GM11168 (cell line): Measurements from ENCODE around the gene VTI1B.
"Not testable (repeated sequence)": the region's sequence is repeated elsewhere in the genome, so short reads cannot be mapped to it uniquely, and the experiment has no call there.

Source experiments
- in situ Hi-C: fragments of 300-500 bp; cut with MboI; formaldehyde crosslinking; loops from one replicate; pipeline ENCODE4 v1.12.0; 2022; ENCODE audit warnings: low sequenced_read_pairs; ENCODE audit not compliant: unreplicated experiment

VTI1B gene

DNA sequence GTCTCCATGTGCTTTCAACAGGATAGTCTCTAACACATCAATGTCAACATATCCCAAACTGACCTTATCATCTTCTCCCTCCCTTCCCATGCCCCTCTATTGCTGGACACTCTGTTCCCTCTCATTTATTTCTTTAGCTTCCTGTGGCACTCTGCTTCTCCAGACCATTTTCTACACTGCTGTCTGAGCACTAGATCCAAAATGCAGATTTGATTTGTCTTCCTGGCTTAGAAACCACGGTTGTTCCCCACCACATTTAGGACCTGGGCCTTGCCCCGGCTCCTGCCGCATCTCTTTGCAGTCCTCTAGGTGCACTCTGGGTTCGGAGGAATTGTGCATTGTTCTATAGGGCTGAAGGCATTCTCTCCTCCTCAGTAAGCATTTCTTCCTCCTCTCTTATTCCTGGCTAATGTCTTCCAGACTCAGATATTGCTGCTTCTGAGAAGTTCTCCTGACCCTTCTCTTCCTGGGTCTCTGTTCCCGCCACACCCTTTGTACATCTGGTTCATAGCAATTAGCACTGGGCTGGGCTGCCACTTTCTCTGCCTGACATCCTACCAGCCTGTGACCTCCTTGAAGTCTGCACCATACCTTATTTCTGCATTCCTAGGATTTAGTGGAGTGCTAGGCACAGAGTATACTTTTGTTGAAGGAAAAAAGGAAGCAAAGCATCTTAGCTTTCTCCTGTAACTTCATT lies 40.8 kb downstream of the VTI1B start:
- in situ Hi-C loops: no loop called here

DNA sequence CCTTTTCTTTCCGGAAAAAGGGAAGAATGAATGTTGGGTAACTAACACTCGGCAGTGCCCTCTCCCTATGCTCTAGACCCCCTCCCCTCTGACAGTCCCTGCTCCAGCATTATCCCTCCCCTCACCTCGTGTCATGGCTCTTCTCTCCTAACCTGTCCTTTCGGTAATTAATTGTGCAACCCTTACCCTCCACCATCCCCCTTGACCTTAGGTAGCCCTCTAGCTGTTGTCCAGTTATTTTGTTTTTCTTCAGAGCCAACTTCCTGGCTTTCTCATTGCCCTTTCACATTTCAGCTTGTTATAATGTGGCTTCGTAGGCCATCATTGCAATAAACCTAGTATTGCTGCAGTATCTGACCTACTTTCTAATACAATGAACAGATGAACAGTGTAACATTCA lies 43.5 kb downstream of the VTI1B start:
- in situ Hi-C loops: no loop called here

DNA sequence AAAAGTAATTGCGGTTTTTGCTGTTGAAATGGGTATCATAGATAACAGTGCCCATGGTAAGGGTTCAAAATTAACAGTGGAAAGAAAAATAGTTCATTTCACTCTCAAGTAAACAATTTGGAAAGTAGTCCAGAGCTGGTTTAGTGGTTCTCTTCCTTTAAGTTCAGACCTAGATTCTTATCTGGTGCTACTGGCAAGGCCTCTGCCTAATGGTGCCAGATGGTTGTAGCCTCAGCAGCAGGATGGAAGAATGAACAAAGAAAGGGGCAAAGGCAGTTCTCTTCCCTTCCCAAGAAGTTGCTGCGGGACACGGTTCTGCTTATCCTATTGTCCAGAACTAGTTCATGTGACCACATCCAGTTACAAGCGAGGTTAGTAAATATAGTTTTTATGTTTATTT lies 44.2 kb downstream of the VTI1B start:
- in situ Hi-C loops: no loop called here

DNA sequence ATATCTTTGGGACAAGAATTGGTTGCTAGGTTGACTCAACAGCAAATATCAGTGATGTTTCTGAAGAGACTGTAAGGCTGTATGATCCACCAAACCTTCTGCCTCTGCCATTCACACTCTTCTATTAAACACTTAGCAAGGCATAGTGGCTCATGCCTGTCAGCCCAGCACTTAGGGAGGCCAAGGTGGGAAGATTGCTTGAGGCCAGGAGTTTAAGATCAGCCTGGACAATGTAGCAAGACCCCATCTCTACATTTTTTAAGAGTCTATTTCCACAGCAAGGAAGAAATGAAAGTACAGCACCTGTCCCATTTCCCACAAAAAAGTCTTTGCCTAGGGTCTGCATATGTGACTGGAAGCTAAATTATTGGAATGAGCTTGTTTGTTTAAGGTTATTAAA lies 46.9 kb downstream of the VTI1B start:
- in situ Hi-C loops: no loop called here

DNA sequence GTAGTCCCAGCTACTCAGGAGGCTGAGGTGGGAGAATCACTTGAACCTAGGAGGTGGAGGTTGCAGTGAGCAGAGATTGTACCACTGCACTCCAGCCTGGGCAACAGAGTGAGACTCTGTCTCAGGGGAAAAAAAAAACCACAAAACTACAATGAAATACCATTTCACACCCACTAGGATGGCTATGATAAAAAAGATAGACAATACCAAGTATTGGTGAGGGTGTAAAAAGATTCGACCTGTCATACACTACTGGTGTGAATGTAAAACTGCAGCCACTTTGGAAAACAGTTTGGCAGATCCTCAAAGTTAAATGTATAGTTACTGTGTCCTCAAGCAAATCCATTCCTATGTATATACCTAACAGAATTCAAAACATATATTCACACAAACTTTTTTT lies 48.3 kb downstream of the VTI1B start:
- in situ Hi-C loops: not testable (repeated sequence)

DNA sequence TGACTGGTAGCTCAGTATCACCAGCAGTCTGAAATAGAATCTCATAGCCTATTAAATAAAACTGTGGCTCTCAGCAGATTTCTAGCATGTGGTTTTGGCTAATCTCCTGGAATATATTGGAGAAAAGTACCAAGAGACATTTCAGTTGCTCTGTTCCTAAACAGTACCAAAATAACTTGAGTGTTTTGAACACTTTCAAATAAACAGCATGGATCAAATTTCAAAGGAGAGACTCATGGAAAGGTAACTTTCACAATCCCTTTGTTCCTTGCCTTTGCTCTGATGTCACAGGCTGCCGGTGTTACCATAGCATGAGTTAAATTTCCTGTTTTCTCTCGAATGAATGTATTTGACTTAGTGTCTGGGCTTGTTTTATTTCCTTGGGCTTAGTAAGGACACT lies 51.3 kb downstream of the VTI1B start:
- in situ Hi-C loops: no loop called here

DNA sequence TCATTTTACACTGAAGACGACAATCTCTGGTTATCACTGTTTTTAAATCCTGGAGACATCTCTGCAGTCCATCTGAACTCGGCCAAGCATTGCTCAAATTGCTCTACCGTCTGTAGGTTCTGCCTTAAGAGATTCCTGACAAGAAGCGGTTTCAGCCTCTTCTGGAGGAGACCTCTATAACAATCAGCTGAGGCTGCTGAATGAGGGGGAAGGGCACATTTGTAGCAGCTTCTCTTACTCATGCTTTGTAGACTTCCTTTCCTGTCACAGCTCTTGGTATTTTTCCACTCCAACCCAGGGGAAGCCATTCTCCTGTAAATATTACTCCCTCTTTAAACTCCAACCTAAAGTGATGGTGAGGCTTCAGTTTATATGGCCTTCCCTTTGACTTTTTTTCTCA lies 51.8 kb downstream of the VTI1B start:
- in situ Hi-C loops: no loop called here

DNA sequence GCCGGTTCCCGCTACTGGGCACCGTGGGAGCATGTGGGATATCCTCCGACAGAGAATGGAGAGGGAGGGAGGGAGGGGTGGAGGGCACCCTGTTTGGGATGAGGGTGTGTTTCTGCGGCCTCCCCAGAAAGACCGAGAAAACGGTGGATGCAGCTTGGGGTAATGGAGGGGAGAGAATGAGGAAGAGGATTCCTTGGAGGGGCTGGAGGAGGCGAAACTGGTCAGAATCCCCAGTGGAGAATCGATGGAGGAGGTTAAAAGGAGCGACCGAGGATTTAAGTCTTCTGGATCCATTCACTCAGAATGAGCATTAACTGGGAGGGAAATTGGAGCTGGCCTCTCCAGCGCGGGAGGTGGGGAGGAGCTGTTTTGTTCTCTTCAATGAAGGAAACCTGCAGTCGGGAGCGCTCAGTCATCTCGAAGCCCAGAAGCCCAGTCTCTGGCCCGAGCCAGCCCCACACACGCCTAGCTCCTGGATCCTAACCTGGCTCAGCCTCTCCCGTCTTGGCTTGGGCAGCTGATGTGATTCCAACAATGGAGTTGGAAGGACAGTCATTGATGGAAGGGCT lies 54.1 kb downstream of the VTI1B start:
- in situ Hi-C loops: no loop called here

DNA sequence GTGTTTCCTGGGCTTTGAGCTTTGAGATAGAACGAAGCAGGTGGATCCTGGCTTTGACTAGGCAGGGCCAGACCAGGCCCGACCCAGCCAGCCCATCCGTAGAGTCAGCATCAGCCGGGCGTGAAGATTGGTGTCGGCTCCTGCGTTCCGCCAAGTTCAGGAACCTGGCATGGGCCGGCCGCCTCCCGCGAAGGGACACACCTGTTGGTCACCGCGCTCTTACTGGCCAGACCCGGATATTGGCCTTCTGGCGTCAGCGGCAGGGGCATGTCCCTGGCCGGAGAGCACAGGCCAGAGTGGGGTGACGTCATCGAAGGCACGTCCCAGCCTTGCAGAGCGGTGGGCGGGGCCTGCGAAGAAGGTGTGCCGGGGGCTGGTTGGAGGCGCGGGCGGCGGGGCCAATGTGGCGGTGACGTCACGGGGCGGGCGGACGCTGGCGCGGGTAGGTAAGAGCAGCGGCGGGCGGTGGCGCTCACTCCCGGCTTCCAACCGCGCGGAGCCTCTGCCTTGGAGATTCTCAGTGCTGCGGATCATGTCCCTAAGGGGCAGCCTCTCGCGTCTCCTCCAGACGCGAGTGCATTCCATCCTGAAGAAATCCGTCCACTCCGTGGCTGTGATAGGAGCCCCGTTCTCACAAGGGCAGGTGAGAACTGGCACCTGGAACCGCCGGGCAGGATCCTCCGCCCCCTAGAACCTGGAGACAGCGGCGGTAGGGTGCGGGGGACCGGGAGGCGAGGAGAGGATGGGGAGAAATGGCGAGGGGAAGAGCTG lies 54.8 kb downstream of the VTI1B start, which contains the start of gene ARG2:
ARG2 (plus strand) TSS at position 475 of the 771 bp plus-strand sequence; CDS start at position 533, 58 bp downstream.
- in situ Hi-C loops: no loop called here

DNA sequence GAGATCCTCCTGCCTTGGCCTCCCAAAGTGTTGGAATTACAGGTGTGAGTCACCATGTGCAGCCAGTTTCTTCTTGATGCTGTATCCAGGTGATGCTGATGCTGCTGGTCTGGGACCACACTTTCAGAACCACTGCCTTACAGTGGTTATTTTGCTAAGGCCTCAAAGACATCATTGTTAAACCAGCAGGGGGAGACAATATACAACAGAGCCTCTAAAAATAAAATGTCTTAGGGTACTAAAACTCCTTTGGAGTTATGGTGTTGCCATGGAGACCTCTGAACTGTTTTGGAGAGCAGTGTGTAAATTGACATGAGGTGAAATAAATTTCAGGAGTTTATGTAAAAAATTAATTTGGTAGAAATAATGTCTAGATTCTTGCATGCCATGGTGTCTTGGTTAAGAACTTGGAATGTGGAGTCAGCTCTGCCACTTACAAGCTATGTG lies 55.8 kb downstream of the VTI1B start:
- in situ Hi-C loops: no loop called here

DNA sequence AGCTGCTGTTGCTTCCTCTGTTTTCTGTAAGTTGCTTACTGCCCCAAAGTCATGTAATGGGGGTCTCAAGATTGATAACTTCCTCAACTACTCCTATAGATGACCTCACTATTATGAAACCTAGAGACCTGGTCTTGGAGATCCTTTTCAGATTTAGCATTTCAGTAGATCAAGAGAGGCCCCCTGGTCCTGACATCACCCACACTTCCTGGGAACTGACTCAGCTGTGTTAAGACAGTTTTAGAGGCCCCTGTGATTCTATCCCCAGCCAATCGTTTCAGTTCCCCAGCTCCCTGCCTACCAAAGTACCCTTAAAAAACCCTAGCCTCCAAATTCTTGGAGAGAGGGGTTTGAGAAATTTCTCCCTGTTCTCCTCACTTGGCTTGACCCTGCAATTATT lies 63.9 kb downstream of the VTI1B start:
- in situ Hi-C loops: no loop called here

DNA sequence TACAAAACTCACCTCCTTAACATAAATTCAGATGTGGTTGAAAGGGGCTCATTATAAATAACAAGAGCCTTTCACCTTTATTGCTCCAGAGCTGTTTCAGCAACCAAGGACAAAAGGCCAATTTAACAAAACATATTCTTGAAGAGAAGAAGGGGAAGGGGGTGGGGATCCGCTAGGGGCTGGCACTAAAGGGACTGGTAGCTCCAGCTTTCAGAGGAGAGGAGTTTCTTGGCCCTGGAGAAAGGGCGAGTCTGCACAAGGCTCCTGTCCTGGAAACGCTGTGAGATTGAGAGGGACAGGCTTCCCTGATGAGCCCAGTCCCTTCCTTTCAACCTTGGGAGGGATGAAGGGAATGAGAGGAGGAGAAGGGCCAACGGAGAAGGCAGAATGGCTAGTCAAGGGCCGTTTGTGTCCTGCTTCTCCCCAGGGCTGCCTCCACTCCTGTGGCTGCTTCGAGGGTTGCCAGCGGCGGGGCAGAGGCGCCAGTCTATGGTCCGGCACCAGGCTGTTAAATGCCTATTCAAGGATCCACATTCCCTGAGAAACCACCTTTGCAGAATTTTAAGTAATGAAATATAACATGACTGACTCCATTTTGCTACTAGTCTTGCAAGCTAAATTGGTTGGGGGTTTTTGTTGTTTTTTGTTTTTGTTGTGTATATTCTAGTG lies 64.7 kb downstream of the VTI1B start:
- in situ Hi-C loops: no loop called here

DNA sequence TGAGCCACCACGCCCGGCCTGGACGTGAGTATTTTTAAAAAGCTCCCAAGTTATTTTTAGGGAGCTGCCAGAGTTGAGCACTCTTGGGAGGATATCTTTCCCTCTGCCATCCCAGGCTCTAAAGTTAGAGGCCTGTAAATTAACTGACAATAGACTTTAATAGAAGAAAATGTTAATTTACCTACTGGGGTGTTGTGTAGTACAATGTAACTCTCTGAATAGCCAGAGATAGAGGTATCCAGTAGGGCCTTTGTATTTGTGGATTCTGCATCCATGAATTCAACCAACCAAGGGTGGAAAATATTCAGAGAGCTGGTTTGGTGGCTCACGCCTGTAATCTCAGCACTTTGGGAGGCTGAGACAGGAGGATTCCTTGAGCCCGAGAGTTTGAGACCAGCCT lies 66.8 kb downstream of the VTI1B start:
- in situ Hi-C loops: no loop called here

DNA sequence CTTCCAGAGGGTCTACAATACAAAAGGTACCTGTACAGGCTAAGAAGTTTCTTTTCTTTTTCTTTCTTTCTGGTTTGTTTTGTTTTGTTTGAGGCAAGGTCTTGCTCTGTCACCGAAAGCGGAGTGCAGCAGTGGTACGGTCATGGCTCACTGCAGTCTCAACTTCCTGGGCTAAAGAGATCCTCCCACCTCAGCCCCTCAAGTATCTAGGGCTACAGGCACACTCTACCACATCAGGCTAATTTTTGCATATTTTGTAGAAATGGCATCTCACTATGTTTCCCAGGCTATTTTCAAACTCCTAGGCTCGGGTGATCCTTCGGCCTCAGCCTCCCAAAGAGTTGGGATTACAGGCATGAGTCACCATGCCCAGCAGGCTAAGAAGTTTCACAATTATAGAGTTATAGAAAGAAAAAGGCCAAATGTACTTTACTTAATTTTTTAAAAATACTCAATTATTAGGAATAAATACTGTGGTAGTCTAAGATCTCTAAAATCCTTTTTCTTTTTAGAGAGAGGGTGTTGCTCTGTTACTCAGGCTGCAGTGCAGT lies 71.4 kb downstream of the VTI1B start:
- in situ Hi-C loops: no loop called here

DNA sequence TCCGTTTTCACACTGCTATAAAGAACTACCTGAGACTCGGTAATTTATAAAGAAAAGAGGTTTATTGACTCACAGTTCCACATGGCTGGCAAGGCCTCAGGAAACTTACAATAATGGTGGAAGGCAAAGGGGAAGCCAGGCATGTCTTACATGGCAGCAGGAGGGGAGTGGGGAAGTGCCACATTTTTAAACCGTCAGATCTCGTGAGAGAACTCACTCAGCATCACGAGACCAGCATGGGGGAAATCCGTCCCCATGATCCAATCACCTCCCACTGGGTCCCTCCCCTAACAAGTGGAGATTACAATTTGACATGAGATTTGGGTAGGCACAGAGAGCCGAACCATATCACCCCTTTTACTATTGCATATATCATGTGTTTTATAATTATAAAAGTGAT lies 72.4 kb downstream of the VTI1B start:
- in situ Hi-C loops: no loop called here

DNA sequence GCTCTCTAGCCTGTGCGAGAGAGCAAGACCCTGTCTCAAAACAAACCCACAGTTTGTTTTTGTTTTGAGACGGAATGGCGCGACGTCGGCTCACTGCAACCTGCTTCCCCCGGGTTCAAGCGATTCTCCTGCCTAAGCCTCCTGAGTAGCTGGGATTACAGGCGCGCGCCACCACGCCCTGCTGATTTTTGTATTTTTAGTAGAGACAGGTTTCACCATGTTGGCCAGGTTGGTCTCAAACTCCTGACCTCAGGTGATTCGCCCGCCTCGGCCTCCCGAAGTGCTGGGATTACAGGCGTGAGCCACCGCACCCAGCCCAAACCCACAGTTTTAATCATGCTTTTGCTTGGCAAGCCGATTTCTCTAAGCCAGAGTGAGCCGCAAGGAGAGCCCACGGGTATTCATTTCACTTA lies 73.9 kb downstream of the VTI1B start:
- in situ Hi-C loops: not testable (repeated sequence)

DNA sequence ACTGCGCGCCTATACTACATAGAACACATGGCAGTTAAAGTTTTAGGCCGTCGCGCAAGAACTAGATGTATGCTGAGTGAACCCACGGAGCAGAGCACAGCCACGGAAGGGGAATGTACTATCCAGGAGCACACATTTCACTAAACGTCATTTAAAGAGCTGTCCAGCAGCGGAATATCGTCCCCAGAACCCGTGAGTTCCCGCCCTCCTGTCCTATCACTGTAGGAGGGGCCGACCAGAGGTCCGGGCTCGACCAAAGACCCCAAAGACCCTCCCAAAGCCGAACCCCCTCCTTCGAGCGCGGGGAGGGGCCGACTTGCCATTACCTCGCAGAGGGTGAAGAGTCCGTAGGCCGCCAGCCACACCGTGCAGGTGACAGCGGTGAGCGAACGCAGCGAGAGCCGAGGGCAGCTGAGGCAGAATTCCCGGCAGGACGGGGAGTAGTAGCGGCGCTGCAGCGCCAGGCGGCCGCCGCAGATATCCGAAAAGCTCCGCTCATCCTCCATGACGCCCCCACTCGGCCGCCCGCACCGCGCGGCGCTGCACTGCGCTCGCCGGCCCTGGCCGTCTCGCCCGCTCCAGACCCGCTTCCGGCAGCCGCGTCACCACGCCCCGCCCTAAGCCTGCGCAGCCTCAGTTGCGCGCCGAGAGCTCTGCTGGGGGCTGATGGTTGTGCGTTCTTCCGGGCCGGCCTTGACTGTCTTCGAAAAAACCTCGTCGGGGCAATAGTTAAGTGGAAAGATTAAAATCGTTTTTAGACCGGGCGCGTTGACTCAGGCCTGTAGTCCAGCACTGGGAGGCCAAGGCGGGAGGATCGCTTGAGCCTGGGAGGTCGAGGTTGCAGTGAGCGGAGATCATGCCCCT lies 74.5 kb downstream of the VTI1B start, which contains the start of gene PIGH:
PIGH (minus strand) TSS at position 571 of the 864 bp plus-strand sequence; CDS start at position 506, 65 bp downstream.
- in situ Hi-C loops: no loop called here
